Measurements from ENCODE around the gene CA12.

The CA12 gene

DNA sequence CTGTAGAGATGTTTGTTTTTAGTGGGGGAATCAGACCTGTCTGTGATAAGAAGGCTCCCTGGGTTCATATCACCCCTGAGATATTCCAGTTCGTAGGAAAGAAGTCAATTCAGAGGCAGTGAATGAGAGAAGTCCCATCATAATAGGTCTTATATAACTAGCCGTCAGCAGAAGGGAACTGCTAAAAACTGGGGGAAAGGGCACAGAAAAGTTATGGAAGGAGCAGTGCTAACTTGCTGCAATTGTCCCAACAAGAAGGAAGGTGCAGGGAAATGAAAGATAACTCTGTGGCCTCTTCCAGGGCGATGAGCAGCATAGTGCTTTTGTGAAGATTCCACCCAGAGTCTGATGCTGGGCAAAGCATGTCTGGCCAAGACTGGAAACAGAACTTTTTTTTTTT is 9.0 kb upstream of the CA12 start:
- H3K9ac ChIP-seq (ENCODE audit: low read length): no peak overlapping the region
- H3K4ac ChIP-seq (ENCODE audit: low read depth, low read length): no peak overlapping the region
- whole genome bisulfite sequencing (ENCODE audit: extremely low coverage, insufficient coverage, low lambda C conversion rate): no CpG with 5 or more reads among the region's 3 CpGs
- peaks cover 2% of the 10 kb centered on the region for H3K4me1 ChIP-seq (ENCODE audit: control insufficient read depth, low read depth, low read length)
- no peak overlapping the region for H3K27ac ChIP-seq (ENCODE audit: low read depth, low read length)
- no peaks in the 10 kb centered on the region for H3K36me3 ChIP-seq (ENCODE audit: control insufficient read depth, insufficient read depth, low read length)
- H2BK5ac ChIP-seq (ENCODE audit: low read length): no peak overlapping the region
- H3K56ac ChIP-seq (ENCODE audit: low read length): no peak overlapping the region
- H2BK15ac ChIP-seq (replicated peaks; ENCODE audit: low read depth): no peak overlapping the region
- no peaks in the 10 kb centered on the region for H3K27me3 ChIP-seq (ENCODE audit: insufficient read depth, low read length, poor library complexity)
- H3K79me1 ChIP-seq (ENCODE audit: low read length): no peaks in the 10 kb centered on the region
- H2AK5ac ChIP-seq (ENCODE audit: low read length): no peak overlapping the region
- no peak overlapping the region for H4K8ac ChIP-seq (ENCODE audit: low read depth, low read length)
- H3K23ac ChIP-seq (ENCODE audit: low read length): no peak overlapping the region
- no peak overlapping the region for H3K4me3 ChIP-seq (ENCODE audit: low read length)
- no peak overlapping the region for H3K18ac ChIP-seq (ENCODE audit: low read length)
- no peak for DNase-seq
- no peak overlapping the region for H3K4me2 ChIP-seq (ENCODE audit: low read length)
- no peaks in the 10 kb centered on the region for H3K79me2 ChIP-seq (ENCODE audit: control insufficient read depth, insufficient read depth, low read length)
- no peak overlapping the region for H4K5ac ChIP-seq (ENCODE audit: low read length)
- no peak overlapping the region for H2BK120ac ChIP-seq (ENCODE audit: low read depth, low read length)

DNA sequence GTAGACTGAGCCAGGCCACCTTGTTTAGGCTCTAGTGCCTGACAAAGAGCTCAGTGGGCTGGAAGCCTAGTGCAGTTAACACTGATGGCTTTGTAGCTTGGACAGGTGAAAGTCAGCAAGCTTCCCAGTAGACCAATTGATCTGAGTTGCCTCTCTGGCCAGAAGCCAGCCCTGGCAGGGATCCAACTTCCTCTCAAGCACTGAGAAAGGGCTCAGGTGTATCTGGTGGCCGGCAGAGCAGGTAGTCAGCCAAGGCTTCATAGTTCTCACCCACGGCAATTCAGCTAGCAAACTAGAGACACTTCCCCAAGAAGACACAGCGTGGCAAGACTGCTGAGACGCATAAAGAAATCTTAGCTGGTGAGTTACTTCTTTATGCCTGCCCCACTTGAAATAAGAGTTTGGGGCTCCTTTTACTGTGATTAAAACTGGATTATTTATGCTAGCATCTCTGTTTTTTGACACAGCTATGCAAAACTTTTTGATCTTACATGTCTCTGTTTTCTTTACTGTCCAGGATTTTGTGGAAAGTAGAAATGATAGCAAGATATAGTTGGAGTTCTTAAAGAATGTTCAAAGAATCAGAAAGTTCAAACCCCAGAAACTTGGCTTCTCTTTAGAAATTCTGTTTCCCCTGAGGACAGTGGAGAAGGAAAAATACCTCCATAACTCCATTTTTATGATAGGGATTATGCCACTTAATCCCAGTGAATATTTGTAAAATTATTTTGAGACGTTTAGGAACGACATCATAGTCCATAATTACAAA is 8.4 kb upstream of the CA12 start:
- no peak overlapping the region for H3K4ac ChIP-seq (ENCODE audit: low read depth, low read length)
- H2BK5ac ChIP-seq (ENCODE audit: low read length): no peak overlapping the region
- no peak overlapping the region for H3K23ac ChIP-seq (ENCODE audit: low read length)
- no peak overlapping the region for H3K9ac ChIP-seq (ENCODE audit: low read length)
- no peak overlapping the region for H4K5ac ChIP-seq (ENCODE audit: low read length)
- H3K79me2 ChIP-seq (ENCODE audit: control insufficient read depth, insufficient read depth, low read length): no peaks in the 10 kb centered on the region
- no peak overlapping the region for H3K4me2 ChIP-seq (ENCODE audit: low read length)
- H3K27ac ChIP-seq (ENCODE audit: low read depth, low read length): no peak overlapping the region
- H3K18ac ChIP-seq (ENCODE audit: low read length): no peak overlapping the region
- WGBS (ENCODE audit: extremely low coverage, insufficient coverage, low lambda C conversion rate): no CpG with 5 or more reads among the region's 6 CpGs
- no peak overlapping the region for H4K8ac ChIP-seq (ENCODE audit: low read depth, low read length)
- H2AK5ac ChIP-seq (ENCODE audit: low read length): no peak overlapping the region
- no peak overlapping the region for H3K56ac ChIP-seq (ENCODE audit: low read length)
- no peak overlapping the region for H2BK15ac ChIP-seq (replicated peaks; ENCODE audit: low read depth)
- H3K4me3 ChIP-seq (ENCODE audit: low read length): no peak overlapping the region
- no peak for DNase-seq
- H3K4me1 ChIP-seq (ENCODE audit: control insufficient read depth, low read depth, low read length): peaks cover 2% of the 10 kb centered on the region
- no peak overlapping the region for H2BK120ac ChIP-seq (ENCODE audit: low read depth, low read length)
- H3K27me3 ChIP-seq (ENCODE audit: insufficient read depth, low read length, poor library complexity): no peaks in the 10 kb centered on the region
- H3K36me3 ChIP-seq (ENCODE audit: control insufficient read depth, insufficient read depth, low read length): no peaks in the 10 kb centered on the region
- H3K79me1 ChIP-seq (ENCODE audit: low read length): no peaks in the 10 kb centered on the region

DNA sequence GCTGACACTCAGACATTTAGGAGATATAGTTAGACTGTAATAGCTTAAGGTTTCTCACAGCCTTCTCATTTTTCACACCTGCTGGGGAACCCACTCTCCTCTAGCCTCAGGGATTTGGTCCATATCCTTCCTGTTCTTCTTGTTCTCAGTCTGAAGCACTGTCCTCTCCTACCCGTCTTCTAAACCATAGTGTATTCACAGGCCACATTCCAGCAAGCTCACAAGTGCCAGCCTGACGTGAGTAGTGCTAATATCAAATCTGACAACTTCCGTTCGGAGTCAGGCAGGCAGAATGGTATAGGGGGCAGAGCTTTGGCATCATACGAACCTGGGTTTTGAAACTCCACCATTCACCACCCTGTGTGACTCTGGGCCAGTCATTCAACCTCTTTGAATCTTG is 6.9 kb upstream of the CA12 start:
- Histone ChIP-seq H3K23ac (ENCODE audit: low read length) (peak overlapping the region; percentile 33), H3K4me2 (ENCODE audit: low read length) (no peak overlapping the region), H3K4me1 (ENCODE audit: control insufficient read depth, low read depth, low read length) (peaks cover 2% of the 10 kb centered on the region), H3K79me2 (ENCODE audit: control insufficient read depth, insufficient read depth, low read length) (no peaks in the 10 kb centered on the region), H2BK15ac (replicated peaks; ENCODE audit: low read depth) (no peak overlapping the region), H4K8ac (ENCODE audit: low read depth, low read length) (no peak overlapping the region), H3K79me1 (ENCODE audit: low read length) (no peaks in the 10 kb centered on the region), H3K4me3 (ENCODE audit: low read length) (no peak overlapping the region), H2BK120ac (ENCODE audit: low read depth, low read length) (no peak overlapping the region), H3K18ac (ENCODE audit: low read length) (no peak overlapping the region), H3K27ac (ENCODE audit: low read depth, low read length) (no peak overlapping the region), H3K56ac (ENCODE audit: low read length) (no peak overlapping the region), H3K9ac (ENCODE audit: low read length) (no peak overlapping the region), H2BK5ac (ENCODE audit: low read length) (no peak overlapping the region), H2AK5ac (ENCODE audit: low read length) (no peak overlapping the region), H3K36me3 (ENCODE audit: control insufficient read depth, insufficient read depth, low read length) (no peaks in the 10 kb centered on the region), H3K27me3 (ENCODE audit: insufficient read depth, low read length, poor library complexity) (no peaks in the 10 kb centered on the region), H4K5ac (ENCODE audit: low read length) (no peak overlapping the region), H3K4ac (ENCODE audit: low read depth, low read length) (no peak overlapping the region)
- no CpG with 5 or more reads among the region's 5 CpGs for WGBS (ENCODE audit: extremely low coverage, insufficient coverage, low lambda C conversion rate)
- no peak for DNase-seq

DNA sequence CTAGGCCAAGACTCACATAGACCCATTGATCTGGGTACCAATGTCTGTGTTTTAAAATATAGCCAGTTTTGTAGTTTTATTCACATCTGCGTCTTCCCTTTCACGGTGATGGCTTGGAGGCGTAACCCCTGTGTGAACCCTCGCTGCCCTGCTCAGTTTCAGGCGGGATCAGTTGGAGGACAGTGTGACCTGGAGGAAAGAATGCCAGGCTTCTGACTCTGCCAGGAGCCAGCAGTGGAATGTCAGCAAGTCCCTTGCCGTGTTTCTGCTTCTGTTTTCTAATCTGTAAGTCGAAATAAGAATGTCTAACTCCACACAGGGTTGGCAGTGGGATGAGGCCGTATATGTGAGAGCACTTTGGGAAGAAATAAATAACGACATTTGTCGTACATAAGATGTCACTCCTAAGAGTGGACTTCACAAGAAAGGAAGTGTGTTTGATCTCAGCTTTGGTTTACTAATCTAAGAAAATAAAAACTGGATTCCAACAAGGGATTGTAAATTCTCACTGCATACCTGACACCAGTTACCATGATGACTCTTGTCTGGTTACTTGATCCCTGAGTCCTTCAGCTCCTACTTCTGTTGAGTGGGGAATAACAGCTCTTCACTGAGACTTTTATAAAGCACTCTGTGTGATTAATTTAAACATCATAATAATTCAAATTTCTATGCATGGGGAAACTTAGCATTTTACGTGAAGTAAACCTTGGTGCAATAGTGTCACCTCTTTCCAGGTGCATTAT is 6.3 kb upstream of the CA12 start:
- no peaks in the 10 kb centered on the region for H3K36me3 ChIP-seq (ENCODE audit: control insufficient read depth, insufficient read depth, low read length)
- no peak overlapping the region for H3K18ac ChIP-seq (ENCODE audit: low read length)
- peak; percentile 51 for DNase-seq
- H3K4me1 ChIP-seq (ENCODE audit: control insufficient read depth, low read depth, low read length): peaks cover 2% of the 10 kb centered on the region
- no peak overlapping the region for H3K9ac ChIP-seq (ENCODE audit: low read length)
- H3K27ac ChIP-seq (ENCODE audit: low read depth, low read length): no peak overlapping the region
- no peak overlapping the region for H3K56ac ChIP-seq (ENCODE audit: low read length)
- WGBS (ENCODE audit: extremely low coverage, insufficient coverage, low lambda C conversion rate): no CpG with 5 or more reads among the region's 11 CpGs
- no peak overlapping the region for H3K4me3 ChIP-seq (ENCODE audit: low read length)
- no peaks in the 10 kb centered on the region for H3K79me1 ChIP-seq (ENCODE audit: low read length)
- H3K27me3 ChIP-seq (ENCODE audit: insufficient read depth, low read length, poor library complexity): no peaks in the 10 kb centered on the region
- no peak overlapping the region for H3K23ac ChIP-seq (ENCODE audit: low read length)
- H3K4ac ChIP-seq (ENCODE audit: low read depth, low read length): no peak overlapping the region
- H2BK5ac ChIP-seq (ENCODE audit: low read length): no peak overlapping the region
- H3K4me2 ChIP-seq (ENCODE audit: low read length): no peak overlapping the region
- H2AK5ac ChIP-seq (ENCODE audit: low read length): no peak overlapping the region
- no peak overlapping the region for H2BK15ac ChIP-seq (replicated peaks; ENCODE audit: low read depth)
- no peaks in the 10 kb centered on the region for H3K79me2 ChIP-seq (ENCODE audit: control insufficient read depth, insufficient read depth, low read length)
- H2BK120ac ChIP-seq (ENCODE audit: low read depth, low read length): no peak overlapping the region
- H4K8ac ChIP-seq (ENCODE audit: low read depth, low read length): no peak overlapping the region
- no peak overlapping the region for H4K5ac ChIP-seq (ENCODE audit: low read length)

DNA sequence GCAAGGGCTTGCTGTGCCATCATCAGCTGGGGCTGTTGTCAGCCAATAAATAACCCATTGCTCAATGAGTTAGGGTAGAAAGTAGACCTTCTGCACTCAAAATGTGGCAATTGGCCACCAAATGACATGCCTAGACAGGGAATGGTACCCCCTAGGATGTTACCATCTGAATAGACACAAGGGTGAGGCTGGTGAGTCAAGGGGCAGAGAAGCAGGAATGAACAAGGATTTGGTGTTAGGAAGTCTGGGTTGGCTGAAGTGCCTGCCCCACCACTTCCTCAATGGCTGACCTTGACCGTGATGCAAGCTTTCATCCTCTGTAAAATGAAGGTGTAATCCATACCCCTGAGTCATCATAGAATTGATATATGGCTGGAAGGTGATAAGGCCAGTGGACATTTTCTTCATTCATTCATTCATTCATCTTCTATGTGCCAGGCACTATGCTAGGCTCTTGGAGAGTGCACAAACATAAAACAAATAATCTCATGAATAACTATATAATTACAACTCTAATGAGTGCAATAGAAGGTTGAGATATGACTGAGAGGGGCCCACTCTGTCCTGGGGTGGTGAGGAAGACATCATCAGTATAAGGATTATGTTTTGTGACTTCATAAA is 4.4 kb upstream of the CA12 start:
- Histone ChIP-seq H2BK15ac (replicated peaks; ENCODE audit: low read depth) (no peak overlapping the region), H3K4me1 (ENCODE audit: control insufficient read depth, low read depth, low read length) (peaks cover 3% of the 10 kb centered on the region), H4K5ac (ENCODE audit: low read length) (no peak overlapping the region), H3K27me3 (ENCODE audit: insufficient read depth, low read length, poor library complexity) (no peaks in the 10 kb centered on the region), H3K56ac (ENCODE audit: low read length) (no peak overlapping the region), H2AK5ac (ENCODE audit: low read length) (no peak overlapping the region), H3K79me1 (ENCODE audit: low read length) (no peaks in the 10 kb centered on the region), H3K18ac (ENCODE audit: low read length) (no peak overlapping the region), H3K36me3 (ENCODE audit: control insufficient read depth, insufficient read depth, low read length) (no peaks in the 10 kb centered on the region), H3K4ac (ENCODE audit: low read depth, low read length) (no peak overlapping the region), H3K4me2 (ENCODE audit: low read length) (no peak overlapping the region), H3K79me2 (ENCODE audit: control insufficient read depth, insufficient read depth, low read length) (peaks cover under 1% of the 10 kb centered on the region), H3K23ac (ENCODE audit: low read length) (no peak overlapping the region), H4K8ac (ENCODE audit: low read depth, low read length) (no peak overlapping the region), H2BK120ac (ENCODE audit: low read depth, low read length) (no peak overlapping the region), H3K27ac (ENCODE audit: low read depth, low read length) (no peak overlapping the region), H2BK5ac (ENCODE audit: low read length) (no peak overlapping the region), H3K9ac (ENCODE audit: low read length) (no peak overlapping the region), H3K4me3 (ENCODE audit: low read length) (no peak overlapping the region)
- no CpG with 5 or more reads among the region's 1 CpG for WGBS (ENCODE audit: extremely low coverage, insufficient coverage, low lambda C conversion rate)
- no peak for DNase-seq

Measured in mesendoderm (in vitro differentiated cells).